NOMO-1 treated with DMSO at 0.1 percent for 48 hours (cell line): ENCODE results near the gene SLIT1.

Experiments
- DNase-seq: peaks from one replicate; lab custom pipeline; 2025; ENCODE audit not compliant: unreplicated experiment; lab: John Stamatoyannopoulos, UW

The SLIT1 gene

DNA sequence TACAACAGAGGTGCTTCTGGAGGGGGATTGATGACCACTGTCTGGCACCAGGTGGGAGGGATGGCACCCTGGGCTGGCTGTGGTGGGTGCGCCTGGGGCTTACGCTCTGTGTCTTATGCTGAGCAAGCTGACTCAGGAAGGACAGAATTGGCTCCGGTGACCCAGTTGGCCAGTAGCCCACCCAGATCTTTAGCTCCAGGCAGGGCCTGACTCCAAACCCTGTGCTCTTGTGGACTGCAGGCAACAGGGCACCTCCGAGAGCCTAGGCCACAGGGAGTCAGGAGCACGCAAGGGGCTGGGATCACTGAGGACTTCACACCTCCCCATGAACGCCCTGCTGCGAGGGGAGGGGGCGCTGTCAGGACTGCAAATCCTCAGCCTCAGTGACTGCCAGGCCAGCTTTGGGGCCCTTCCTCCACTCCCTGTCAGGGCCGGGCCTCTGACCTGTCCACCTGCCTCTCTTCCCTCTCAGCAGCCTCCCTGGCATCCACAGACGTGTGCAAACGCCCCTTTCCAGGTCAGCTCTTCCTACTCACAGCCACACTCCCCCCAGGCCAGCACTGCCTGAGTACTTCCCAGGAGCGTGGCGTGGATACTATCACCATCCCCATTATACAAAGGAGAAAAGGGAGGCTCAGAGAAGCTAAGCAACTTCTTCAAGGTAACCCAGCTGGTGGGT, 118.7 kb downstream of the SLIT1 start:
- DNase-seq = no peak

DNA sequence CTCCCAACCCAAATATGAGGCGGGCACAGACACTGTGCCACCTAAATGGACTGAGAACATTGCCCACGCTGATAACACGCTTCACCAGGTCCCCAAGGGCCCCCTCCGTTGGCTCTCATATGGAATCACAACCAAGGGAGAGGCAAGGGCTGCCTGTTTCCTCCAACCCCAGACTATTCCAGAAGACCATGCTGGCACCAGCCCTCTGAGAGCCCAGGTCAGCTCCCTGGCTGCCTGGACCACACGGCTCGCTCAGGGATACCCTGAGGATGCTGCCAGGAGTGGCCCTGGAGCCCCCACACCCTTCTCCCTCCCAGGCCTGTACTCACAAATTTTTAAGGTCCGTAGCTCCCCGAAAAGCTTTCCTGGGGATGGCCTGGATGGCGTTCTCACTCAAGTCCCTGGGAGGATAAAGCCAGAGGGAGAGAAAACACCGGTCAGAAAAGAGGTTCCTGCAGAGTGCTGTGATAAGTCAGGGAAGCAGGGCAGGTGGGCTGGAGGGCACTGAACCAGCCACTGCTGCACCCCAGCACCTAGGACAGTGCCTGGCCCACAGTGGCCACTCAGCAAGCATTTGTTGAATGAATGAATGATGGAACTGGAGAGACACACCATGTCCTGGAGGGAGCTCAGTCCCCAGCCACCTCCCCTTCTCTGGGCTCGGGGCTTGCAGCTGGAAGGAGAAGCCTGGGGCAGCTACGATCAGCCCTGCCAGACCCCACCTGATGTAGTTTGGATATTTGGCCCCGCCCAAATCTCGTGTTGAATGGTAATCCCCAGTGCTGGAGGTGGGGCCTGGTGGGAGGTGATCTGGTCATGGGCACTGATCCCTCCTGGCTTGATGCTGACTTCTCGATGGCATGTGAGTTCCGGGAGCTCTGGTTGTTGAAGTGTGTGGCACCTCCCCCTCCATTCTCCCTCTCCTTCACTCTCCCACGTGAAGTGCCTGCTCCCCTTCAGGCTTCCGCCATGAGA, 119.8 kb downstream of the SLIT1 start:
- no peak for DNase-seq

DNA sequence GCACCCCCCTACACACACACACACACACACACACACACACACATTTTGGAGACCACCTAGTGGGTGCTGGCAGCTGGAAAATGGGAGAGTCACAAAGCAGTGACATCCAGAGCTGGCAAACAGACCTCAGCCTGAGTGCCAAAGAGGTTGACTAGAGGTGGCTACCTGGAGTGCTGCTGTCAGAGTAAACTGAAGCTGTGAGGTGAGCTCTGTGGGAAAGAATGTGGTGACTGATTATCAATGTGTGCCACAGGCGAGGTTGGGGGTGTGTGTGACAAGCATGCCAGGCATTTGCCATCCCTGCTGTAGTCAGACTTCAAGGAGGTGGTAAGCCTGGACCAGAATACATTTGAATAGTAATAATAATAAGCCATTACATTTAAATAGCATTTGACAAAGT, 120.6 kb downstream of the SLIT1 start:
- no peak for DNase-seq

DNA sequence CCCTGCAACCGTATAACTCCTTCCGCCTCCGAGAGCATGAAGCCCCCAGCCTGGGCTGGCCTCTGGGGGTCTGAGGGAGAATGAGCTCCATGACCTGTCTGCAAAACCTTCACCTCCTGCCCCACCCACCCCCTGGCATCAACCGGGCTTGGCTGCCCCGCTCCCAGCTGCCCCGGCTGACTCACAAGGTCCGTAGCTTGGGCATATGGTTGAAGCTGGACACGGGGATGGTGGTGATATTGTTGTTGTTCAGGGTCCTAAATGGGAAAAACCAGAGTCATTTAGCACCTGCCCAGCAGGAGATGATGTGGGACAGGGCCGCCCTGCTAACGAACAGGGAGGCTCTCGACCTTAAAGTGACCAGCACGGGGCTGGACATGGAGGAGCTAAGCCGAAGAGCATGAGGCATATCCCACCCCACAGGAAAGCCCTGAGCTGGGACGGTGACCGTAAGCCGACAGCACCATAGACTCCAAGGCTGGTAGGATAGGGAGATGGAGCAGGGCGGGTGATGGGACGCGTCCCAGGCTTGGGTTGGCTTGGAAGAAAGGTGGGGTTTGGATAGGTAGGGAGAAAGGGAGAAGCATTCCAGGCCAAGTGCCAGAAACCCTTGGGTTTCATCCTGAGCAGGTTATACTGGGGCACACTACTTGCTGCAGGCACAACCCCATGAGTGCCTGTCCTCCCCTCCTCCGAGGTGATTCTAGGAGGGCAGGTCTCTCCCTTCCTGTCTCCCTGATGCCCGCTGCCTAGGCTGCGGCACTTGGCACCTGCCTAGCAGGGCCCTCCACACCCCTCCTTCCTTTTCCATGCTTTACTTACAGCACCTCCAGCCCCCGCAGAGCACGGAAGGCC, 121.5 kb downstream of the SLIT1 start:
- no peak for DNase-seq

DNA sequence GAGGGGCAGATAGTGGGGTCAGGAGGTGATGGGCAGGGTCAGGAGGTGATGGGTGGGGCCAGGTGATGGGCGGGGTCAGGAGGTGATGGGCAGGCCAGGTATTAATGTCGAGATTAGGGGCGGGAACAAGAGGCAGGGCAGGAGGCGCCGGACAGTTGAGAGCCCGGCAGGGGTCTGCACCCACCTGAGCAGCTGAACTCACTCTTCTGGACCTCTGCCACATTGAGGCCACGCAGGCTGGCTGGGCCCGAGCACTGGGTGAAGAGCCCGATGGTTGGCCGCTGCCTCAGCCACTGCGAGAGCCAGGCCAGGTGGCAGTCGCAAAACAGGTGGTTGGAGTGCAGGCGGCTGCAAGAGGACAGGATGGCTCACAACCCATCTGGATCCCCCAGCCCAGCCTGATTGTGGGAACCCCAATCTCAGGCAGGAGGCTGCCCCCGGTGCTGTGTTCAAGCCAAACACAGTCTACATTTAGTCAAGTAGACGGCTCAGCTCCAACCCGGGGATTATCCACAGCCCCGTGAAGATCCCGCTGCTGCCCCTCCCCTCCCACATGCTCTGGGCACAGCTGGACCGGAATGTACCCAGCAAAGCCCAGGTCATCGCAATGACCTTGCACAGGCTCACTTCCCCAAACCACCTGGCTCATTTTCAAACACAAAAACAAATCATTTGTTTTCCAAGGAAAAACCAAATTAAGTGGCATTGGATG, 122.3 kb downstream of the SLIT1 start:
- DNase-seq = no peak

DNA sequence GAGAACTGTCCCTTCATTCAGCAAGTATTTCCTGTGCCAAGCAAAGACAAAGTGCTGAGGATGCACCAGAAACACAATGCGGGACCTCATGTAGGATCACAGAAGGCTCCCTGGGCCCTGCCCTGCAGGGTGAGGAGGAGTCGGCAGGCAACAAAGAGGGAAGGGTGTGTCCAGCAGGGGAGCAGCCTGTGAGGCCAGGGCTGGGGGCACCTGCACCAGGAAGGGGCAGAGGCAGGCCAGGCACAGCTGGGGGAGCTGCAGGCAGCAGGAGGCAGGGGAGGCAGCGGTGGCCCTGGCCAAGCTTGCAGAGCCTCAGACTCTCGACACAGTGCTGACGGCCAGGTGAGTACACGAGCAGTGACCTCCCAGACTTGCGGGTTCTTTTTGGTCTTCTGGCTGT, 123.3 kb downstream of the SLIT1 start:
- DNase-seq = no peak

DNA sequence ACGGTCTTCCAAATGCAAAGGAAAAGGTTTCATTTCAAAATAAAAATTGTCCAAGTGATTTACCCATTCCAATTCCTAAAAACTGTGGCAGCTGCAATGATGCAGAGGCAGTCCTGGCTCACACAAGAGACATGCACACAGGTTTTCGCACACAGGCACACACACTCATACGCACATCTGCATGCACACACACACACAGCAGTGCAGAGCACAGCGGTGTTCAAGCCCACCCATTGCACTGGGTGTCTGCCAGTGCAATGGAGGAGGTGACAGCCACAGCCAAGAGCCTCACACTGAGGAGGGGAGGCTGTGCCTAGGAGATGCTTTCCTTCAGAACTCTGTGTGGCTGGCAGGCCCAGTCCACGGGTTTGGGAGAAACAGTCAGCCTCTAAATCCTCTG, 123.7 kb downstream of the SLIT1 start:
- DNase-seq = no peak

DNA sequence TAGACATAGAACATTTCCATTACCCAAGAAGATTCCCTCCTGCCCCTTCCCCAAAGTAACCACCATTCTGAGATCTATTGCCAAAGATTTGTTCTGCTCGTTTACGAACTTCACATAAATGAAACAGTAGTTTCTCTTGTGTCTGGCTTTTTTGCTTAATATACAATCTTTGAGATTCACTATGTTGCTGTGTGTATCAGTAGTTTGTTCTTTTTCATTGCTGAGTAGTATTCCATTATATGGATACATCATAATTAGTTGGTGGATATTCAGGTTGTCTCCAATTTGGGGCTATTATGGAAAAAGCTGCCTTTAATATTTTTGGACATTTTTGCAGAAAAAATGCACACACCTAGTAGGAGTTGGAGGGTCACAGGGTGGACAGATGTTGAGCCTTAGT, 124.3 kb downstream of the SLIT1 start:
- no peak for DNase-seq

DNA sequence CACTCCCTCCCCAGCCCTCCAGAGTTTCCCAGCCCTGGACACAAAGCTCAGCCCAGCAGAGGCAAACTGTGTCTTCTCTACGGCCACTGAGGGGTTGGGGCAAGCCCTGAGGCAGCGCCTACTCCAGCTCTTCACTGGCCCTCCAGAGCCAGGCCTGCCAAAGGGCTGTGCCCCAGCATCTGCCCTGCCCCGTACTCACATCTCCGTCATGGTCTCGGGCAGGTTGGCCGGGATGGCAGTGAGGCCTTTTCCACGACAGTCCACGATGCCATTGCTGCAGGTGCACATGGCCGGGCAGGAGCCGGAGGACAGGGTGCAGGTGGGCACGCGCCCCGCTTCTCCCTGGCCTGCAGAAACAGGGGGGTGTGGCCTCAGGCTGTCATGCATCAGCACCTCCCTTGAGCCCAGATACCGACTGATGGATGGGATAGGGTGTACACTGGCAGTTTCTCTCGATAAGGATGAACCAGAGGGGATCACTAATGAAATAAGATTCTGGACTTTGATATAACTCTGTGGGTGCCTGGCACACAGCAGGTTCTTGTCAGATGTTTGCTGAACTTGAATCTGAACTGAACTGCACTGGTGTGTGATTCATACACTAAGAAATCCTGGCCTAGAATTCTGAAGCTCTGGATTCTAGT, 125.2 kb downstream of the SLIT1 start:
- no peak for DNase-seq

DNA sequence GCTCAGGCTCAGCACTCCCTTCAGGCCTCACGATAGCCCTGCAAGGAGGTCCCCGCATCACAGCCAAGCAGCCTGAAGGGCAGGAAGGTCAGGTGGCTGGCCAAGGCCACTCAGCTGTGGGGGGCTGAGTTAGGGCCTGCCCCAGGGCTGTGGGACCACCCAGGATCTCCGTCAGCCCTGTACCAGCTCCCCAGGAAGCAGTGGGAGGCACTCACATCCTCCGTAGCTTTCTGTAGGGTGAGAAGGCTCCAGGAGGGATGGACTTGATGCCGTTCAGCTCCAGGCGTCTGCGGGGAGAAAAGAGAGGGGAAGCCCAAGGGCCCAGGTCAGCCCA, 125.9 kb downstream of the SLIT1 start:
- no peak for DNase-seq

DNA sequence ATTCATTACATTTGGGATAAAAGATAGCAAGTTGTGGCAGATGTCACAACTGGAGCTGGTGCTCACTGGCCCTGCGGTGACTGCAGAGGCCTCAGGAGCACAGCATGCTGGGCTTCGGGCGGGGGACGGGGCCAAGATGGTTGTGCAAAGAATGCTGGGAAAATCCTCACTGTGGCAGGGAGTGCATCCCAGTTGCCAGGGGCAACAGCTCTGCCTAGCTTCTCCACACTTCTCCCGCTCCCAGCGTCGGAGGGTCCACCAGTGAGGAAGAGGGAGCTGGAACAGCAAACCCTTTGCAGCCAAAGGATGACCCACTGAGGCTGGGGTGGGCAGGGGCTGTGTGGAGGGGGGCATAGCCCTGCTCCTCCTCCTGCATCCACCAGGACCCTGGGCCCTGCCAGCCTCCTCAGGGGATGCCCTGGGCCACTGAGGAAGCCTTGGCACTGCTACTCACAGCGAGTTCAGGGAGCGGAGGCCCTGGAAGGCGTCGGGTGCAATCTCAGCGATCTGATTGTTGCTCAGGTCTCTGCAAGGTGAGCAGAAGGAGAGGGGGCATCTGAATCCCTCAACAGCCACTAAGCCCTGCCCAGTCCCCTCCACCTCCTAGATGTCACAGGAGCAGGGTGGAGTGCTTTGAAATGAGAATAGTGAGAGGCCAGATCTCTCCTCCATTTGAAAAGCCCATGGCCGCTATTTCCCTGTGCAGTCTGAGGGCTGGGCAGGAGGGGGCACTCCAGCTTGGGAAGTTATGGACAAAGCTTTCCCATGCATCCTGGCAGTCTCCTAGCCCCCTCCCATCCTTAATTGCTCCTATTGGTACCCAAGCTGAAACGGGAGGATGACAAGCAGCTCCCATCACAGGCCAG, 126.5 kb downstream of the SLIT1 start:
- no peak for DNase-seq

DNA sequence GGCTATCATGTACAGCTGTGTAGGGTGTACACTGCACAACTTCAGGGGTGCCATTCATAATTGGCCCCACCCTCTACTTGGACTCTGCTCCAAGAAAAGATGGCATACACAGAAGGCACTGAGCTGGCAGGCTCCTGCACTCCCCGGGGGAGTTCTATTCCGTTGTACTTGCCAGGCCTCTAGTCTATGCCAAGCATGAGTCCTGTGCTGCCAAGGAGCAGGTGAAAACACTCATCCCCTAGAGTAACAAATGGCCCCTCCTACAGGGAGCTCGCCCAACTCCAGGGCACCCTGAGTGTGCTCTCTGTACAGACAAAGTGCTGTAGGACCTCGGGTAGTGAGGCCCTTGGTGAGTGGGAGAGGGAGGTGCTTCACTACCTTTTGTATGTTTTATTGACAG, 127.2 kb downstream of the SLIT1 start:
- no peak for DNase-seq

DNA sequence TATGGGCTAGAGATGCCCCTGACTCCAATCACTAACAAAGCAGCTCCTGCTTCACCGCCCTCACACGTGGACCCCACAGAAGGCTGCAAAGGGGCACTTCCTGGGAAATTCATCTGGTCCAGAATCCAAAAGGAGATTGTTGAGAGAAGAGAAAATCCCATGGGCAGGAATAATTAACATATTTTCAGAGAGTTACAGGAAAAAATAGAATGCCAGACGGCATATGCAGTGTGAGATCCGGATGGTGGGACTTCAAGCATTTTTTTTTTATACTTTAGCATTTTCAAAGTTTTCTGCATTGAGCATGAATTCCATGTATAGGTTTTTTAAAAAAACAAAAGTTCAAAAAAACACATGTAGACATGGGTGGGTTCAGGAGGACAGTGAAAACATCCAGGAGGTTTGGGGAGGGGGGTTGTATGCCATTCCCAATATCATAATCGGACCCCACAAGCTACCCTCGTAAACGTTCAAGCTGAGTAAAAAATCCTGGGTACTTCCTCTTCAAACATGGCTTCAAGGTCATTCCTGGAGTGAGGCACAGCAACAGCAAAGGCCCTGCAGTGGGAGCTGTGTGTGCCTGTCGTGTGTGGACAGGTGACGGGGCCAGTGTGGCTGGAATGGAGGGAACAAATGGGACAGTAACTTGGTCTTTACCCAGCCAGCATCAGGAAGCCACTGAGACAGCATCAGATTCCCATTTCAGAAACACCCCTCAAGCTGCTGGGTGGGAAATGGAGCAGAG, 128.1 kb downstream of the SLIT1 start:
- DNase-seq = no peak

DNA sequence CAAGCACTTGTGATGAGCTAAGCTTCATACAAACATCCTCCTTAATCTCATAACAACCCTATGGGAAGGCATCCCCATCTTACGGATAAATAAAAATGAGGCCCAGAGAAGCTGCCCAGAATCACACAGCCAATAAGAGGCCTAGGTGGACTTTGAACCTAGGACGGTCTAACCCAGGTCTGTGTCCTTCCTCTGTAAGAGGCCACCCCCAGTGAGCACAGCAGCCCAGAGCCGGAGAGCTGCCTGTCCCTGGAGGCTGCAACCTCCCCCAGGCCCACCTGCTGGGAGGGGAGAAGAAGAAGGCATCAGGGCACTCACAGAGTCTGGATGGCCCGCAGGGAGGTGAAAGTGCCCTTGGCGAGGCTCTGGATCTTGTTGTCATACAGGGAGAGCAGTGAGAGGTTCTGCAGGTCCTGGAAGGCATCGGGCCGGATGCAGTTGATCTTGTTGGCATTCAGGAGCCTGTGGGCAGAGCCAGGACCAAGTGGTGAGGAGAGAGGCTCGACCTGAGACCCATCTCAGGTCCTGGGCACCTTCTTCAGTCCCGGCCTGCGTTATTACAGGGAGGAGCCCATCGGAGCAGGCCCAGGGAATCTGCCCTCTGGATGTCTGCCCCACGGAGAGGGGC, 129.6 kb downstream of the SLIT1 start:
- DNase-seq = no peak

DNA sequence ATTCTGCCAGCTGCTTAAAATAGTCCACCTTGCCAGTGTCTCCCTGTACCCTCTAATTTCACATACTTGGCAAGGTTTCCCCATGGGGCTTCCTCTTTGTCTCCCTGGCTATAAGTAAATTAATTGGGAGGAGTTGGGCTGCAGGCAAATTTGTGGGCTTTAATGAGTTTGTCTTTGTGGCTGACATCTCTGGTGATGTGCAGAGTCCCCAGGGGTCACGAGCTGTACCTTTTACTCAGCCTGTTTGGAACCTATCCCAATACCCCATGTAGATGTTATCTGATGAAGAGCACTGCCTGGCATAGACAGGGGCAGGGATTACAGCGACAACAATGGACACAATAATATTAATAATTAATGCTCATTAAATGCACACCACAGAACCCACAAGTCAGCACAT, 132.5 kb downstream of the SLIT1 start:
- no peak for DNase-seq

DNA sequence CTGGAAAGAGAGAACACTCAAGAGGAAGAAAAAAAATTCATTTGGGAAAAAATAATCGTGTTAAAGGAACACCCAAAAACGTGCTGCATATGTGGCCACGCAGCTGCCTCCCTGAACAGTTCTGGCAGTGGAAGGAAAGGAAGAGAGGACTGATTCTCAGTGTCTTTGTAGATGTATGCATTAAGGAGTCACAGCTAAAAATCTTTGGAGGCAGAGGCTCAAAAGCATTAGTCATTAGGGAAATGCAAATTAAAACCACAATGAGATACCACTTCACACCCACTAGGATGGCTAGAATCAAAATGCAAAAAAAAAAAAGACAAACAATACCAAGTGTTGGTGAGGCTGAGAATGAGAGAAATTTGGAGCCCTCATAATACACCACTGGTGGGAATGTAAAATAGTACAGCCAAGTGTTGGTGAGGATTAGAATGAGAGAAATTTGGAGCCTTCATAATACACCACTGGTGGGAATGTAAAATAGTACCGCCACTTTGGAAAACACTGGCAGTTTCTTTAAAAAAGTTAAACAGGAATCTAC, 134.7 kb downstream of the SLIT1 start:
- no peak for DNase-seq

DNA sequence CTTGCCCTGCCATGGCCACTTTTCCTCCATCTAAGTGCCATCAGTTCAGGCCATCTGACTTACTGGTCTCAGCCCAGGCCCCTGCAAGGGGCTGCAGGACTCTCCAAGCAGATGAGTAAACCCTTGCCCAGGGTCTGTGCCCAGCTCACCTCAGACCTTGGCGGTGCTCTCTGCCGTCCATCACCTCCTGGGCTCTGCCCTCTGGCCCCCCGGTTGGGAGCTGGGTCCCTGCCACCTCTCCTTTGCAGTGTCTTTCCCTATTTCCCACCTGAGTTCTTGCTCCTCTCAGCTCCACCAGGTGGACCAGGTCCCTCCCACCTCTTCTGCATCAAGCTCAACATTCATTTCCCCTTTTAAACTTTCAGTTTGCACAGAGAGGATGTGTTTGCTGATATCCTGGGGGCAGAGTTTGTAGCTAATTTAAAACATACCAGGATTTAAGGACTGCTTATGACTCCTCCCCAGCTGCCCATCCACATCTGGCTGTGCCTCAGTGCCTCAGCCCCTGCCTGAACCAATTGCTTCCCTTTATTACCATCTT, 135.5 kb downstream of the SLIT1 start:
- no peak for DNase-seq

DNA sequence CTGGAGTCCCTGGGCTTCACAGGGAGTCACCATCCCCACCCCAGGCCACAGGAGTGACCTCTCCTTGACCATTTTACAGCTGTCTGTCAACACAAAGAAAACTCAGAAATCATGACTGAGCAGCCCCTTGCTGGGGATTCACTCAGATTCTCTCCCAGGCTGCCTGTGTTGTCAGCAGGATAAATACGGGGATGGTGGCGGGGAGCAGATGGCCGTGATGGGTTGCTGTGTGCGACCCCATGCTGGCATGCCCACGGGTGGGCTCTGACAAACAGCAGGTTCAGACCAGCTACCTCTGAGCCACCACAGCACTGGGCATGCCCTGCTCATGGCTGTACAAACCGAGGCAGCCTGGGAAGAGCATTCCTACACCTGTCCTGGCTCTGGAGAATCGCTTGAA, 136.1 kb downstream of the SLIT1 start:
- no peak for DNase-seq
